GM19025 (cell line): Measurements from ENCODE around the gene ZNF512B.

ENCODE experiments used
- ATAC-seq: cut with Tn5 transposase; IDR thresholded peaks from one replicate; pipeline ENCODE4 v1.9.1; 2021; ENCODE audit warnings: mild to moderate bottlenecking, low read depth, moderate library complexity; ENCODE audit not compliant: unreplicated experiment

ZNF512B gene

DNA sequence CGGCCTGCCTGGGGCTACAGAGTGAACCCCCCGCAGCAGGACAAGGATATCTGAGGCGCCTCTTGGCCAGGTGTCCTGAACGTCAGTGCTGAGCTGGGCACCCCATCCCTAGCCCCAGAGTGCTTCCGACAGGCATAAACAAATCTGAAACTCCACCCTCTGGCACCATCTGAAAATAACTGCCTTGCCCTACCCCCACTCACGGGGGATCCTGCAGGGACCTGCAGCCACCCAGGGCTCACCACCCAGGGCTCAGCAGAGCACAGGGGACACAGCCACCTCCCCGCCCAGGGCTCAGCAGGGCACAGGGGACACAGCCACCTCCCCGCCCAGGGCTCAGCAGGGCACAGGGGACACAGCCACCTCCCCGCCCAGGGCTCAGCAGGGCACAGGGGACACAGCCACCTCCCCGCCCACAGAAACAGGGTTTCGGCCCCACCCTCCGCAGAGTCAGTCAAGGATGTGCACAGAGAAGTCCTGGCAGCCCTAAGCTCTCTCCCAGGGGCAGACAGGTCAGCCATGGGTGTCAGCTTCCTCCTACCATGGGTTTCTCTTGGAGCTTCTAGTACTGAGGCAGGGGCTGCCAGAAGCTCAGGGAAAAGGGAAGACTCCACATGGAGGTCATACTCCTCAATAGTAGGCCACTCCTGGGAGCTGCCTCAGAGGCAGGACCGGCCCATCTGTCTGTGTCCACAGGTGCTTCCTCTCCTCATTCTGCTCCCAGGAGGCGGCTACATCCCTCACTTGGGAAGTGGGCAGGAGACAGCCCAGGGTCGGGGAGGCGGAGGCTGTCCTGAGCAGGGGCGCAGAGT is 18.1 kb downstream of the ZNF512B start:
- ATAC-seq, result no peak

- ATAC-seq, result no peak
Observed at GRCh38 chr20:63950701-63951397, 18.9 kb downstream of the ZNF512B start.

GRCh38 chr20:63947638-63948456 is 21.9 kb downstream of the ZNF512B start:
- no peak for ATAC-seq

DNA sequence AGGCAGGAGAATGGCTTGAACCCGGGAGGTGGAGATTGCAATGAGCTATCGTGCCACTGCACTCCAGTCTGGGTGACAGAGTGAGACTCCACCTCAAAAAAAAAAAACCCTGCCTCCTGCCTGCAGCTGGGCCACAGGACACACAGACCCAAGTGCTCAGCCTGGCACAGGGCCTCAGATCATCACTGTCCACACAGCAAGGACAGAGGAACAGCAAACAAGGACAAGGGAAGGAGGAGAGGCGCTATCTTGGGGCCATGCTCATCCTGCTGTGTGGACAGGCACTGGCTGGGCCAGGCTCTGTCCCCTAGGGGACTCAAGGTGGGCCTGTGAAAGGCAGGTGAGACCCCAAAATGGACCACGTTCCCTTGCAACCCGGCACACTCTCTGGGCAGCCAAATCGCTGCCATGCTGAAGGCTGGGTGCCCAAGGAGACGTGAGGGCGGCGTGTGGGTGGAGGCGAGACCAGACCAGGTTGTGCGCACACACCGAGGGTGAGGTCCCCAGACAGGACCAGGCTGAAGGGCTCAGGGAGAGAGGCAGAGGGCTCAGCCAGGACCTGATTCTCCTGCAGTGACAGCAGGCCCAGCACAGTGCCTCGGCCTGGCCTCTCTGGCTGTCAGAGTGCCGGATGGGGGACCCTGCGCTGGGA is 22.6 kb downstream of the ZNF512B start:
- no peak for ATAC-seq

- no peak for ATAC-seq
Observed at GRCh38 chr20:63945921-63946920, 23.5 kb downstream of the ZNF512B start.

DNA sequence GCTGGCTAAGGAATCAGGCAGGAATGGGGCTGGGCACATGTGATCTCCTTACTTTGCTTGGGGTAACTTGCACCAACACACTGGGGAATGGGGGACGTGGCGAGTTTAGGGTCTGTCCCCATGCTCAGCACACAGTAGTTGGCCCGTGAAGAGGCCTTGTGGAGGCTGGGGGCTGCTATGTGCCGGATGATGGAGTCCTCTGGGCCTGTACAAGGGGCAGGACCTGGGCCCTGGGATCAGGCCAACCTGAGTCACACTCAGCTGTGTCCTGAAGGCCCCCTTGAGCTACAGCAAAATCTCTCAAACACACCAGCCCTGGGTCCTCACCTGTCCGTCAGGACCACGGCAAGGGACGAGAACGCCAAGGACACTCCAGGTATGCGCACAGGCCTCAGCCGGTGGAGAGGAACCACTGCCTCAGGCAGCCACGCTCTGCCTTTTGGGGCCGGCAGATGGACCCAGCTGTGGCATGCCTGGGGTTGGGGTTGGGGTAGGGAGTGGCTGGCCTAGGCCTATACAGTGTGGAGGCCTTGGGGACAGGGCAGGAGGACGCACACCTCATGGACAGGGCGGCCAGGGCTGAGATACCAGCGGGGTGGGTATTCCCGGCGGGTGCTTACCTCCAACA is 24.6 kb downstream of the ZNF512B start:
- ATAC-seq, result no peak

DNA sequence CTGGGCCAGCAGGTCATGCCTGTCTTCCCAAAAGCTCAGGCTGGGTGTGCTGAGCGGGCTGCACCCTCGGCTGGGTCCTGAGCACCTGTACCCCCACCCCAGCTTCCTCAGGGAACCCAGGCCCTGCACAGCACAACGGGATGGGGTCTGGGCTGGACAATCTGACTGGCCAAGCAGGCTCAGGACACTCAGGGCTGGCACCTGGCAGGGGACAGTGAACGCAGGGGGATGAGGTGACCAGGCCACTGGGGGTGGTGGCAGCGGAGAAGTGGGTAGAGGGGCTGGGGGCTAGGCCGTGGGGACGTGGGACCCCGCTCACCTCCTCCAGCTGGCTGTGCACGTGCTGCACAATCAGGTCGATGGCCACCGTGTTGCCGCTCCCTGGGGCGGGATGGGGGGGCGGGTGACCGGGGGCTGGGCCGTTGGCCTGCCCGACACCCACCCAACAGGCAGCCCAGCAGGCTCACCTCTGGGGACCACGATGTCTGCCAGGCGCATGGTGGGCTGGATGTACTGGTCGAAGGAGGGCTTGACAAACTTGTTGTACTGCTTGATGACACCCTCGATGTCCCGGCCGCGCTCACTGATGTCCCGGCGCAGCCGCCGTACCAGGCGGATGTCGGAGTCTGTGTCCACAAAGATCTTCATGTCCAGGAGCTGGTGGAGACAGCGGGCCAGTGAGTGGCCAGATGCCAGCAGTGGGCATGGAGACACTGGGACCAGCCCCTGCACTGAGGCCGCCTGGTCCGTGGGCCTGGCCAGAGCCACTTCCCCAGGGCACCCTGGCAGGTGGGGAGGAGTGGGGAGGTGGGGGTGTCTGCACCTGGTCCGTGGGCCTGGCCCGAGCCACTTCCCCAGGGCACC is 25.4 kb downstream of the ZNF512B start:
- no peak for ATAC-seq

DNA sequence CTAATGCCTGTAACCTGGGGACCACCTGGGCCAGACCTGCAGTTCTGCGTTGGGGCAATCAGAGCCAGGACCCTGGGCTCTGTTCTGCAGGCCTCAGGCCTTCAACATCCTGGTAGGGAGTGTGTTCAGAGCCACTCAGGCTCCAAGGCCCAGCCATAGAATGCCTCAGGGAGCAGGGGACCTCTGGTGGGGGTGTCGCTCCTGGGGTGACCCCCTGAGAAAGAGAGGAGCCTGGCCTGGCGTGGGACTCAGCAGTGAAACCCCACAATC is 26.0 kb downstream of the ZNF512B start:
- no peak for ATAC-seq

- no peak for ATAC-seq
Observed at GRCh38 chr20:63942969-63943807, 26.5 kb downstream of the ZNF512B start.

- no peak for ATAC-seq
Observed at GRCh38 chr20:63942250-63942951, 27.3 kb downstream of the ZNF512B start.

DNA sequence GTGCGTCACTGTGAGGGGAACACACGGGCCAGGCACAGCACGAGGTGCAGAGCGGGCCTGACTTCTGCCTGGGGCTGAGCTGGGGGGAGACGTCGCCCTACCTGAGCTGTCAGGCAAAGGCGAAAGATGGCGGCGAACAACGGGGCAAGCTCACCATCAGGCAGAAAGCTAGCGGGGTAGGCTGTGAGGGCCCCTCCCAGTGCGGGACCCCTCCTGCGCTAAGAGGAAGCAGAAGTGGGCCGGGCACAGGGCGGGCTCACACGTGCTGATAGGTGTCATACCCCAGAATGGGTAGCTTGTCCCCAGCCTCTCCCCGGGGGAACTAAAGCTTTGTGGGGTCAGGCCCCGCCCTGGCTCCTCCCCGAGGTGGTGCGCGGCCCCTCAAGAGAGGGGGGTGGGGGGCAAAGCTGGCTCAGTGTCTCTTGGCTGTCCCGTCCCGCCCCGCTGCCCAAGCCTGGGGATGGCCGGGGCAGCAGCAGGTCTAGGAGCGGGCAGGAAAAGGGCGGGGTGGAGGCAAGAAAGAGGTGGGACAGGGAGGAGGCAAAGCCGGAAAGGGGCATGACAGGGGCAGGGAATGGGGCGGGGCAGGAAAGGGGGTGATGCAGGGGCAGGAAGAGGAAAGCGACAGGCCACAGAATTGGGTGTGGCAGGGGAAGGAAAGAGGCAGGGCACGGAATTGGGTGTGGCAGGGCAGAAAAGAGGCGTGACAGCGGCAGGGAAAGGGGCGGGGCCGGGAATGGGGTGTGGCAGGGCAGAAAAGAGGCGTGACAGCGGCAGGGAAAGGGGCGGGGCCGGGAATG is 28.2 kb downstream of the ZNF512B start:
- no peak for ATAC-seq

- ATAC-seq, result no peak
Observed at GRCh38 chr20:63940472-63941266, 29.1 kb downstream of the ZNF512B start.

- no peak for ATAC-seq
Observed at GRCh38 chr20:63940071-63940471, 29.7 kb downstream of the ZNF512B start.

GRCh38 chr20:63939061-63939935 is 30.4 kb downstream of the ZNF512B start:
- no peak for ATAC-seq
